Measurements from ENCODE around the gene SMARCC2.
A peak's percentile ranks its signal among the peaks of the same experiment; 100 is the strongest.

Gene SMARCC2

DNA sequence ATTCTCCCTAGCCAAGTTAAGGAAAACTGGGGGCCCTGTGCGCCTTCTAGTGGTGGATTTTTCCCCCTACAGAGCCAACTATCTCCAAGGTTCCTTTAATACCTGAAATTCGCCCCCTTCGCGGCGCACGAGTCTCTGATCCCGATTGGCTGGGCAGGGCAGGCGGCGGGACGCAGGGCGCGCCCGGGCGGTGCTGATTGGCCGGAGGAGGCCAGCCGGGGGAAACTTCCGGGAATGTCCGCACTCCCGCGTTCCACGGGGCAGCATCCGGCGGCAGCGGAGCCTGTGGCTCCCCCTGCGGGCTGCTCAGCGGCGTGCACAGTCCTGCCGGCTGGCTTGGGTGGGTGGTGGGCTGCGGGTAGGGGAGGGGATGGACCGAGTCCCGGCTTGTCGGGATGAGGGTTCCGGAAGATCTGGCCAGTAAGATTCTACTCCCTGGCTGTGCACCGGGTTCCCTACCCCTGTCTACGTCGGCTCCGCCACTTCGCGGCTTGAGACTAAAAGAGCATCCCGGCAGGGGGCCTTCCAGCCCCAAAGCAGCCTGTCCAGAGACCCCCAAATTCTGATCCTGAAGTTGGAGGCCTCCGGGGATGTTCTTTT lies 34.9 kb upstream of the SMARCC2 start, which contains the start of gene NABP2 (continued):
- TF ChIP-seq ZNF660 (tag by site-specific recombination; IDR thresholded peaks at IDR 0.05): peak; percentile 77; the same call in 1 of the 2 replicates
- TF ChIP-seq OSR2 (tag by site-specific recombination; IDR thresholded peaks at IDR 0.05): no peak
- no peak for TF ChIP-seq ZNF585B (tag by site-specific recombination; IDR thresholded peaks at IDR 0.05)
- TF ChIP-seq, protein P1, sequence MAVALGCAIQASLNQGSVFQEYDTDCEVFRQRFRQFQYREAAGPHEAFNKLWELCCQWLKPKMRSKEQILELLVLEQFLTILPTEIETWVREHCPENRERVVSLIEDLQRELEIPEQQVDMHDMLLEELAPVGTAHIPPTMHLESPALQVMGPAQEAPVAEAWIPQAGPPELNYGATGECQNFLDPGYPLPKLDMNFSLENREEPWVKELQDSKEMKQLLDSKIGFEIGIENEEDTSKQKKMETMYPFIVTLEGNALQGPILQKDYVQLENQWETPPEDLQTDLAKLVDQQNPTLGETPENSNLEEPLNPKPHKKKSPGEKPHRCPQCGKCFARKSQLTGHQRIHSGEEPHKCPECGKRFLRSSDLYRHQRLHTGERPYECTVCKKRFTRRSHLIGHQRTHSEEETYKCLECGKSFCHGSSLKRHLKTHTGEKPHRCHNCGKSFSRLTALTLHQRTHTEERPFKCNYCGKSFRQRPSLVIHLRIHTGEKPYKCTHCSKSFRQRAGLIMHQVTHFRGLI (tag by site-specific recombination; IDR thresholded peaks at IDR 0.05): no peak
- TF ChIP-seq SP2 (tag by site-specific recombination; IDR thresholded peaks at IDR 0.05): peak; percentile 99
- no peak for TF ChIP-seq SCRT1 (tag by site-specific recombination; IDR thresholded peaks at IDR 0.05; ENCODE audit: borderline replicate concordance)
- peak; percentile 68 for TF ChIP-seq ZNF366 (tag by site-specific recombination; conservative IDR thresholded peaks at IDR 0.05)
- no peak for TF ChIP-seq ZNF223 (tag by site-specific recombination; IDR thresholded peaks at IDR 0.05)
- no peak for TF ChIP-seq ZNF24 (tag by site-specific recombination; IDR thresholded peaks at IDR 0.05)
- TF ChIP-seq ZNF132 (tag by site-specific recombination; IDR thresholded peaks at IDR 0.05; ENCODE audit: borderline replicate concordance): no peak
- TF ChIP-seq, protein P2, sequence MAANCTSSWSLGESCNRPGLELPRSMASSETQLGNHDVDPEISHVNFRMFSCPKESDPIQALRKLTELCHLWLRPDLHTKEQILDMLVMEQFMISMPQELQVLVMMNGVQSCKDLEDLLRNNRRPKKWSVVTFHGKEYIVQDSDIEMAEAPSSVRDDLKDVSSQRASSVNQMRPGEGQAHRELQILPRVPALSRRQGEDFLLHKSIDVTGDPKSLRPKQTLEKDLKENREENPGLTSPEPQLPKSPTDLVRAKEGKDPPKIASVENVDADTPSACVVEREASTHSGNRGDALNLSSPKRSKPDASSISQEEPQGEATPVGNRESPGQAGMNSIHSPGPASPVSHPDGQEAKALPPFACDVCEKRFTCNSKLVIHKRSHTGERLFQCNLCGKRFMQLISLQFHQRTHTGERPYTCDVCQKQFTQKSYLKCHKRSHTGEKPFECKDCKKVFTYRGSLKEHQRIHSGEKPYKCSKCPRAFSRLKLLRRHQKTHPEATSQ (tag by site-specific recombination; IDR thresholded peaks at IDR 0.05): no peak
- no peak for TF ChIP-seq ZNF404 (tag by site-specific recombination; IDR thresholded peaks at IDR 0.05)
- TF ChIP-seq ZNF529 (tag by site-specific recombination; IDR thresholded peaks at IDR 0.05; ENCODE audit: insufficient replicate concordance): no peak
- no peak for TF ChIP-seq KLF10 (tag by site-specific recombination; IDR thresholded peaks at IDR 0.05)
- TF ChIP-seq, protein P3, sequence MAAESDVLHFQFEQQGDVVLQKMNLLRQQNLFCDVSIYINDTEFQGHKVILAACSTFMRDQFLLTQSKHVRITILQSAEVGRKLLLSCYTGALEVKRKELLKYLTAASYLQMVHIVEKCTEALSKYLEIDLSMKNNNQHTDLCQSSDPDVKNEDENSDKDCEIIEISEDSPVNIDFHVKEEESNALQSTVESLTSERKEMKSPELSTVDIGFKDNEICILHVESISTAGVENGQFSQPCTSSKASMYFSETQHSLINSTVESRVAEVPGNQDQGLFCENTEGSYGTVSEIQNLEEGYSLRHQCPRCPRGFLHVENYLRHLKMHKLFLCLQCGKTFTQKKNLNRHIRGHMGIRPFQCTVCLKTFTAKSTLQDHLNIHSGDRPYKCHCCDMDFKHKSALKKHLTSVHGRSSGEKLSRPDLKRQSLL (tag by site-specific recombination; IDR thresholded peaks at IDR 0.05): no peak
- no peak for TF ChIP-seq SETDB1 (IDR thresholded peaks at IDR 0.05; ENCODE audit: insufficient read length, low read length)
- TF ChIP-seq, protein P4, sequence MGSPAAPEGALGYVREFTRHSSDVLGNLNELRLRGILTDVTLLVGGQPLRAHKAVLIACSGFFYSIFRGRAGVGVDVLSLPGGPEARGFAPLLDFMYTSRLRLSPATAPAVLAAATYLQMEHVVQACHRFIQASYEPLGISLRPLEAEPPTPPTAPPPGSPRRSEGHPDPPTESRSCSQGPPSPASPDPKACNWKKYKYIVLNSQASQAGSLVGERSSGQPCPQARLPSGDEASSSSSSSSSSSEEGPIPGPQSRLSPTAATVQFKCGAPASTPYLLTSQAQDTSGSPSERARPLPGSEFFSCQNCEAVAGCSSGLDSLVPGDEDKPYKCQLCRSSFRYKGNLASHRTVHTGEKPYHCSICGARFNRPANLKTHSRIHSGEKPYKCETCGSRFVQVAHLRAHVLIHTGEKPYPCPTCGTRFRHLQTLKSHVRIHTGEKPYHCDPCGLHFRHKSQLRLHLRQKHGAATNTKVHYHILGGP (tag by site-specific recombination; IDR thresholded peaks at IDR 0.05): no peak
- TF ChIP-seq, protein P5, sequence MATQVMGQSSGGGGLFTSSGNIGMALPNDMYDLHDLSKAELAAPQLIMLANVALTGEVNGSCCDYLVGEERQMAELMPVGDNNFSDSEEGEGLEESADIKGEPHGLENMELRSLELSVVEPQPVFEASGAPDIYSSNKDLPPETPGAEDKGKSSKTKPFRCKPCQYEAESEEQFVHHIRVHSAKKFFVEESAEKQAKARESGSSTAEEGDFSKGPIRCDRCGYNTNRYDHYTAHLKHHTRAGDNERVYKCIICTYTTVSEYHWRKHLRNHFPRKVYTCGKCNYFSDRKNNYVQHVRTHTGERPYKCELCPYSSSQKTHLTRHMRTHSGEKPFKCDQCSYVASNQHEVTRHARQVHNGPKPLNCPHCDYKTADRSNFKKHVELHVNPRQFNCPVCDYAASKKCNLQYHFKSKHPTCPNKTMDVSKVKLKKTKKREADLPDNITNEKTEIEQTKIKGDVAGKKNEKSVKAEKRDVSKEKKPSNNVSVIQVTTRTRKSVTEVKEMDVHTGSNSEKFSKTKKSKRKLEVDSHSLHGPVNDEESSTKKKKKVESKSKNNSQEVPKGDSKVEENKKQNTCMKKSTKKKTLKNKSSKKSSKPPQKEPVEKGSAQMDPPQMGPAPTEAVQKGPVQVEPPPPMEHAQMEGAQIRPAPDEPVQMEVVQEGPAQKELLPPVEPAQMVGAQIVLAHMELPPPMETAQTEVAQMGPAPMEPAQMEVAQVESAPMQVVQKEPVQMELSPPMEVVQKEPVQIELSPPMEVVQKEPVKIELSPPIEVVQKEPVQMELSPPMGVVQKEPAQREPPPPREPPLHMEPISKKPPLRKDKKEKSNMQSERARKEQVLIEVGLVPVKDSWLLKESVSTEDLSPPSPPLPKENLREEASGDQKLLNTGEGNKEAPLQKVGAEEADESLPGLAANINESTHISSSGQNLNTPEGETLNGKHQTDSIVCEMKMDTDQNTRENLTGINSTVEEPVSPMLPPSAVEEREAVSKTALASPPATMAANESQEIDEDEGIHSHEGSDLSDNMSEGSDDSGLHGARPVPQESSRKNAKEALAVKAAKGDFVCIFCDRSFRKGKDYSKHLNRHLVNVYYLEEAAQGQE (tag by site-specific recombination; IDR thresholded peaks at IDR 0.05): no peak
- no peak for TF ChIP-seq YY2 (tag by site-specific recombination; IDR thresholded peaks at IDR 0.05)
- no peak for TF ChIP-seq ZNF292 (tag by site-specific recombination; IDR thresholded peaks at IDR 0.05; ENCODE audit: borderline replicate concordance, low read depth)
- no peak for TF ChIP-seq ZNF510 (tag by site-specific recombination; IDR thresholded peaks at IDR 0.05; ENCODE audit: insufficient replicate concordance)
- TF ChIP-seq ZNF214 (tag by site-specific recombination; IDR thresholded peaks at IDR 0.05; ENCODE audit: borderline replicate concordance): no peak
- TF ChIP-seq ZXDB (tag by site-specific recombination; IDR thresholded peaks at IDR 0.05): peak; percentile 93
- TF ChIP-seq, protein P6, sequence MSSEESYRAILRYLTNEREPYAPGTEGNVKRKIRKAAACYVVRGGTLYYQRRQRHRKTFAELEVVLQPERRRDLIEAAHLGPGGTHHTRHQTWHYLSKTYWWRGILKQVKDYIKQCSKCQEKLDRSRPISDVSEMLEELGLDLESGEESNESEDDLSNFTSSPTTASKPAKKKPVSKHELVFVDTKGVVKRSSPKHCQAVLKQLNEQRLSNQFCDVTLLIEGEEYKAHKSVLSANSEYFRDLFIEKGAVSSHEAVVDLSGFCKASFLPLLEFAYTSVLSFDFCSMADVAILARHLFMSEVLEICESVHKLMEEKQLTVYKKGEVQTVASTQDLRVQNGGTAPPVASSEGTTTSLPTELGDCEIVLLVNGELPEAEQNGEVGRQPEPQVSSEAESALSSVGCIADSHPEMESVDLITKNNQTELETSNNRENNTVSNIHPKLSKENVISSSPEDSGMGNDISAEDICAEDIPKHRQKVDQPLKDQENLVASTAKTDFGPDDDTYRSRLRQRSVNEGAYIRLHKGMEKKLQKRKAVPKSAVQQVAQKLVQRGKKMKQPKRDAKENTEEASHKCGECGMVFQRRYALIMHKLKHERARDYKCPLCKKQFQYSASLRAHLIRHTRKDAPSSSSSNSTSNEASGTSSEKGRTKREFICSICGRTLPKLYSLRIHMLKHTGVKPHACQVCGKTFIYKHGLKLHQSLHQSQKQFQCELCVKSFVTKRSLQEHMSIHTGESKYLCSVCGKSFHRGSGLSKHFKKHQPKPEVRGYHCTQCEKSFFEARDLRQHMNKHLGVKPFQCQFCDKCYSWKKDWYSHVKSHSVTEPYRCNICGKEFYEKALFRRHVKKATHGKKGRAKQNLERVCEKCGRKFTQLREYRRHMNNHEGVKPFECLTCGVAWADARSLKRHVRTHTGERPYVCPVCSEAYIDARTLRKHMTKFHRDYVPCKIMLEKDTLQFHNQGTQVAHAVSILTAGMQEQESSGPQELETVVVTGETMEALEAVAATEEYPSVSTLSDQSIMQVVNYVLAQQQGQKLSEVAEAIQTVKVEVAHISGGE (tag by site-specific recombination; conservative IDR thresholded peaks at IDR 0.05; ENCODE audit: low read depth): peak; percentile 94
- TF ChIP-seq, protein P7, sequence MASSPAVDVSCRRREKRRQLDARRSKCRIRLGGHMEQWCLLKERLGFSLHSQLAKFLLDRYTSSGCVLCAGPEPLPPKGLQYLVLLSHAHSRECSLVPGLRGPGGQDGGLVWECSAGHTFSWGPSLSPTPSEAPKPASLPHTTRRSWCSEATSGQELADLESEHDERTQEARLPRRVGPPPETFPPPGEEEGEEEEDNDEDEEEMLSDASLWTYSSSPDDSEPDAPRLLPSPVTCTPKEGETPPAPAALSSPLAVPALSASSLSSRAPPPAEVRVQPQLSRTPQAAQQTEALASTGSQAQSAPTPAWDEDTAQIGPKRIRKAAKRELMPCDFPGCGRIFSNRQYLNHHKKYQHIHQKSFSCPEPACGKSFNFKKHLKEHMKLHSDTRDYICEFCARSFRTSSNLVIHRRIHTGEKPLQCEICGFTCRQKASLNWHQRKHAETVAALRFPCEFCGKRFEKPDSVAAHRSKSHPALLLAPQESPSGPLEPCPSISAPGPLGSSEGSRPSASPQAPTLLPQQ (tag by site-specific recombination; IDR thresholded peaks at IDR 0.05): peak; percentile 41; the same call in 1 of the 2 replicates
- TF ChIP-seq MEIS1 (CRISPR knock-in tag; IDR thresholded peaks at IDR 0.05; ENCODE audit: borderline replicate concordance): no peak

Data from HEK293 (cell line).